GM21390 (cell line): ENCODE data around the gene ACOXL.
A peak's percentile ranks its signal among the peaks of the same experiment; 100 is the strongest.

Experiments
- ATAC-seq: cut with Tn5 transposase; IDR thresholded peaks from one replicate; pipeline ENCODE4 v1.9.1; 2021; ENCODE audit not compliant: unreplicated experiment

ACOXL gene

GRCh38 chr2:110872521-110872920 lies 140.1 kb downstream of the ACOXL start:
- no peak for ATAC-seq

DNA sequence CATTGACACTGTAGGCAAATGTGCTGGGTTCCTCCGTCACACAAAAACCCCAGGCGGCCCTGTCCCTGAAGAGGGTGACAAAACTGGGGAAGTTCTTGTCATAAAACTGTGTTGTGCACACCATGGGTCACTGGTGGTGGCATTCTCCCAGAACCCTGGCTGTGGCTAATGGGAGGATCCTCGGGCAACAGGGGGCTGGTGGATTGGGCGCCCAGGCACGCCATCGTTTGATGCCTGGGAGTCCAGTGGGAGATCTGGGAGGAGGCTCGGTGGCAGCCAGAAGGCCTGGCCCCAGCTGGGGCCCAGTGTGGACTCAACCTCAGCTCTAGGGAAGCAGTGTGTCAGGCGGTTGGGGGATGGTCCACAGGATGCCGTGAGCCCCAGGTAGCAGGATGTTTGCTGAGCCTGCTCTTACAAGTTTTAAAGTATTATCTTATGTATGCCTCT lies 140.7 kb downstream of the ACOXL start:
- no peak for ATAC-seq

- no peak for ATAC-seq
Measured at GRCh38 chr2:110873597-110874452, 141.5 kb downstream of the ACOXL start.

DNA sequence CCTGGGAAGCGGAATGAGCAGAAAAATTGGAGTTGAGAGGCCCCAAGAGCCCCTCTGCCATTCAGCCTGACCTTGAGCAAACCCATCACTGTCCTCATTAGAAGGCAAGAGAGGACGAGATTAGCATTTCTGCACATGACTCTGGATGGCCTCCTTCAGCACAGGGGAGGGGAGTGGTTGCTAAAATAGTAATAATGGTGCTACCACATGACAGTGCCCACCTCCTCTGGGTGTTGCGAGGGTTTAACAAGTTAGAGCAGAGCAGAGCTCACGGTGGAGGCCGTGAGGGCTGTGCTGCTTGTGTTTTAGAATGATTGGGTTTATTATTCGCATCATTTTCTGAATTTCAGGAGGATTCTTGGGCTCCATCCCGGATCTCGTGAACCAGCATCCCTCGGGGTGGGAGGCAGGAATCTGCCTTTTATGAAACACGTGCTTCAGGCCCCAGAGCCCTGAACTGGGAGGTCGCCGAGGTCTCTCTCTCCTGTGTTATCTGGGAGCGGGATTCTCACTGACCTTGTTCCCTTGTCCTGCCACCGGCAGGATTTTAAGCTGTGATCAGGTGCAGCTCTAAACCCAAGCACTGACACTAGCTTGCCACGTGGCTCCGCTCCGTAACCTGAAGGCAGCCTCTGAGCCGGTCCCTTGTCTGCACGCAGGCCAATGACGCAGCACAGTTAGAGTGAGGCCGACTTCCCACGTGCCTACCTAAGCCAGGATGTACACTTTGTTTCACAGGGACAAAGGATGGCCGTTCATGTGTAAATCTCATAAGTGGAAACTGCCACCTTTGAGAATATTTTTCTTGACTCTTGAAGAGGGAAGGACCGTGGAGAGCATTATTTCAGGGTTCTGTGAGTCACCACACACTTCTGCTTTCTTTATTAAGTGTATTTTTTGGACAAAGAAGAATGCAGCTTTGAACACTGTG lies 142.3 kb downstream of the ACOXL start:
- peak; percentile 44 for ATAC-seq

DNA sequence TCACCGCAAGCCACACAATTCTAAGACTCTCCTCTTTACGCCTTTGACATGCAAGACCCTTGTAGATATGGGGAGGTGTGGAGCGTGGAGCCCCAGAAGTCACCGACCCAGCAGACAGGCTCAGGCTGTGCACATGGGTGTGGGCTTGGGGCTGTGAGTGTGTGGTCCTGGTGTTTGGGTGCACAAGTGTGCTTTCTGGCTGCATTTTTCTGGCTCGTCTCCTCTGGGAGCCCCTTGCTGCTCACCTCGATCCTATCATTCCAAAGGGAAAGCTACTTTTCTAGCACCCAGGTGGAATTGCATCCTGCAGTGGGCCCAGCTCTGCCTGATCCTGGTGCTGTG lies 143.0 kb downstream of the ACOXL start:
- no peak for ATAC-seq

GRCh38 chr2:110876167-110876999 lies 144.0 kb downstream of the ACOXL start:
- no peak for ATAC-seq

DNA sequence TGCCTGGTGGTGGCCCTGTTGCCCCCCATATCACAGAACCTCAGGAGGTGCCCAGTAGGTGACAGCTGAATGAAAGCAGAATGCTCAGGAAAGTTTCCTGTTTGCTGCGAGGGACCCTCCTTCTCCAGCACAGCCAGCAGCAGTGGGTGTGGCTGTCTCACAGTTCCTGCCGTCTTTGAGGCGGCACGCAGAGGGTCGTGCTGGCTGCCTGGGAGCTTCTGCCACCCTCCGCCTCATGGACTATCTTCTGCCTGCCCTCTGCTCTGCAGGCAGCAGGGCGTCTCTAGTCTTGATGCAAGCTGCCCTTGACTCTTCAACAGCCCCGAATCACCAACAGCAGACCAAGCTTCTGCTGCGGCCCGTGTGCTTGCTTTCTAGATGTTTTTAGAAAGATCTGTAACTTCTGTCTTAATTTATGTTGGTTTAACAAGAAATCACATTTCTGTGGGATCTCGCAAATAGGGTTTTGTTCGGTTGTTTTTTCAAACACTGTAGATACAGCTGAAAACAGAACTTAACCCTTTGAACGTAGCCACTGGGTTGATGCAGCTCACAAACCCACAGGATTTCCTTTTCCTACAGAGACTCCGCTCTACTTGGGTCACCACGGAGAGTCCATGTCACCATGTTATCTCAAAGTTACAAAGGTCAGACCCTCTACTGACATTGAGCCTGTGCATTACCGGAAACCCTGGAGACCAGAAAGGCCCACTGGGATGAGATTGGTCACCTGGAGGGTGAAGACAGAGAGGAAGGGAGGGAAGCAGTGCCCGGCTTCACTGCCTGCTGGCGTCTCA lies 144.9 kb downstream of the ACOXL start:
- ATAC-seq: no peak

GRCh38 chr2:110878150-110878549 lies 145.8 kb downstream of the ACOXL start:
- ATAC-seq: no peak

- ATAC-seq: peak; percentile 79
Measured at GRCh38 chr2:110881908-110882307, 149.5 kb downstream of the ACOXL start.

- no peak for ATAC-seq
Measured at GRCh38 chr2:110883406-110883805, 151.0 kb downstream of the ACOXL start.

GRCh38 chr2:110885256-110885655 lies 152.9 kb downstream of the ACOXL start:
- no peak for ATAC-seq

- no peak for ATAC-seq
Measured at GRCh38 chr2:110886826-110887573, 154.6 kb downstream of the ACOXL start.

- no peak for ATAC-seq
Measured at GRCh38 chr2:110888411-110888810, 156.0 kb downstream of the ACOXL start.

GRCh38 chr2:110891626-110892025 lies 159.3 kb downstream of the ACOXL start:
- ATAC-seq: no peak

DNA sequence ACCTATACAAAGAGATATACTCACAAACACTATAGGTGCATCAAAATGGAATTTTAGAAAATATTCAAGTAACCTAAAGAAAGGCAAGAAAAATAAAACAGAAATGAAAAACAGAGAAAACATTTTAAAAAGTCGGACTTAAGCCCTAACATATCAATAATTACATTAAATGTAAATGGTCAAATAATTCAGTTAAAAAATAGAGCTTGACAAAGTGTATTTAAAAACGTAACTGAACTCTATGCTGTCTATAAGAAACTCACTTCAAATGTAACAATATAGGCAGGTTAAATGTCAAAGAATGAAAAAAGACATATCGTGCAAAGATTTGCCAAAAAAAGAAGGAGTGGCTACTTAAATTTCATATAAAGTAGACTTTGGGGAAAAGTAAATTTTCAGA lies 163.9 kb downstream of the ACOXL start:
- ATAC-seq: no peak

DNA sequence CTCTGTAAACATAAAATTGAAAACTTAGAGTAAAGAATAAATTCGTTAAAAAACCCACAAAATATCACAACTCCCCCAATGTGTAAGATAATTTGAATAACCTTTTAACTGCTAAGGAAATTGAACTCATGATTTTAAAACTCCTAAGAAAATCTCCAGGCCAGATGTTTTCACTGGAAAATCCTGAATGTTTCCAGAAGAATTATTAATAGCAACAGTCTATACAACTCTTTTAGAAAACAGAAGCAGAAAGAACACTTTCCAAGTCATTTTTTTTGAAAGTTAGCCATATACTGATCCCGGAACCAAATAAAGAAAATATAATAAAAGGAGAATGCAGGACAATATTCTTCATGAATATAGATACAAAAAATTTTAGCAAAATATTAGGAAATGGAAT lies 165.6 kb downstream of the ACOXL start:
- ATAC-seq: no peak

- no peak for ATAC-seq
Measured at GRCh38 chr2:110900191-110900590, 167.8 kb downstream of the ACOXL start.

DNA sequence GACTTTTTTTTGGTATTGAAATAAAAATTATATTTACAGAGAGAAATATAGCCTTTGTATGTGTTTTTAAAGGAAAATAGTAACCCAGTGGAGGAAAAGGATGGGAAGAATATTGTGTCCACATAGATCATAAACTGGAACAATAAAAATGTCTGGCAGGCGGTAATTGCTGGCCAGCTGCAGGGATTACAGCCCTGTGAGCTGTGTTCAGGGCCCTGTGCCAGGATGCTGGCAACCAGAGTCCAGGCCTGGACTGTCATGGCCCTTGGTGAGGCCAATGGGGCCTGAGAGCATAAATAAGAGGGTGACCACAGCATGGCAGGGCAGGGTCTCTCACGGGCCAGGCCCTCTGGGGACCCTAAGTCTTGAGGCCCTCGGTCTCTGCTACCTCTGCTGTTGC lies 171.2 kb downstream of the ACOXL start:
- ATAC-seq: no peak

DNA sequence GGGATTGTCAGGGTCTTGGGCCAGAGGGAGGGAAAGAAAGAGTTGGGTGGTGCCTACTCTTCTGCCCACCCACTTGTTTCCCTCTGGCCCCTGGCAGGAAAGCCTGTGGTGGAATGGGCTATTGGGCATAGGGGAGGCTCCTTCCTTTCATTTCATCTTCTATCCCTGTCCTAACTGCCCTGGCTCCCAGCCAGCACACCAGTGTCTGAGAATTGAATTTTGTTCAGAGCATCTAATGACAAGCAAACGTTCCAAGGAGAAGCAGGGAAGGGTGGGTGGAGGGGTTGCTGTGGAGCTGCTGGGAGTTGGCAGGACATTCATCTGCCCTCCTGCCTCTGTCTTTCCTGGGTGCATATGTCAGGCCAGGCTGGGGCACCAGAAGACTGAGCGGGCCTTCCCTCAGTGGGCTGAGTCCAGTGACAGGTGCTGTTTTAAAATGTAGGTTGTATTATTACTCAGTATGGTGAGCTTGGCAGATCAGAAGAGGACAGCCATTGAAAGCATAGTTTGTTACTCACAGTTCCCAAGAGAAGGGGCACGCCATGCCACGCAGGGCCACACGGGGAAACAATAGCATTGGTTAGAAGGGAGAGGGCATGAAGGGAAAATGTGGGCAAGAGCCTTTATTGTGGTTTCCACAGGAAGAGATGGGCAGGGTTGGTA lies 171.9 kb downstream of the ACOXL start:
- no peak for ATAC-seq
